HG03460 (cell line): ENCODE measurements around the gene LENG8.
"Not testable (repeated sequence)": the region's sequence is repeated elsewhere in the genome, so short reads cannot be mapped to it uniquely, and the experiment has no call there.

Experiments used
- ATAC-seq: cut with Tn5 transposase; IDR thresholded peaks from one replicate; pipeline ENCODE4 v1.9.1; 2021; ENCODE audit not compliant: unreplicated experiment

The LENG8 gene

DNA sequence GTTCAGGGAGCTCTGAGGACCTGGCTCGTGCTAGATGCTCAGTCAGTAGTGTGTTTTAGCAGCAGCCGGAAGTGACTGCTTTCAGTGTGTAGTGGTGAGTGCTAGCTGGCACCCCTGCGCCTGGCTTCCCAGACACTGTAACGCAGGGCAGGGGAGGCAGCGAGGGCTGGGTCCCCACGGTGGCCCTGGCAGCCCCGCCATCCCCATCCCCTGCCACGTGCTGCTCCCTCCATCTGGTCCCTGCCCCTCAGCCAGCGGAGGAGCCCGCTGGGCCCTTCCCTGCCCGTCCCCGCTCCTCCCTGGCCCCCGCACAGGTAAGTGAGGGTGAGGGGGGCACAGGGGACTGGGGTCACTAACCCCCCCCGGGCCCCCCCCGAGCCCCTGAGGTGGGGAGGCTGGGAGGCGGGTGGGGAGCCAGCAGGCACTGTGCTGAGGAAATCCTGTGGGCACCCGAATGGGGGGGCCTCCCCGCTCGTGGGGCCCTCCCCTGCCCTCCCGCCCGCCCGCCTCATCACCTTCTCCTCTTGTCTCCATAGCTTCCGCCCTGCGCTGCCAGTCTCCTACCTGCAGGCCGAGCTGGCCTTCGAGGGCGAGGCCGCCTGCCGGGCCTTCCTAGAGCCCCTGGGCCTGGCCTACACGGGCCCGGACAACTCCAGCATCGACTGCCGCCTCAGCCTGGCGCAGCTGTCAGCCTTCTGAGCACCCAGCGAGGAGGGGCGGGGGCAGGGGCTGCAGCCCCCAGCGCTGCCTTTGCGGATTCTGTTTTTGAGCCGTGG, 11.4 kb downstream of the LENG8 start:
- no peak for ATAC-seq

DNA sequence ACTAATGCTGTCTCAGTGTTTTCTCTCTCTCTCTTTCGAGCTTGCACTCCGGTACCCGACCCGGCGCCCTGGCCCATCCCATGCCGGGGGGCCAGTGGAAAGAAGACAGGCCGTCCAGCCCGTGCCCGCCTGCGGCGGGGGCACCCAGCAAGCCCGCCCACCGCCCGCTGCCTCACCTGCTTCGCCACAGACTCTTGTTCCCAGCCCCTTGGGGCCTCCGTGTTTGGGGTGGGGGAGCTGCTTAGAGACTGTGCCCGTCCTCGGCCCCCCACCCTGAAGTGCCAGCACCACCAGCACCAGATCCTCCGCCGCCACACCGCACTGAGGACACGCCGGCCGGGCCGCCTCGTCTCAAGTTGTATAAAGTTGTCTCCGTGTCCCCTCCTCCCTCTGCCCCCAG, 12.2 kb downstream of the LENG8 start:
- ATAC-seq, result no peak

DNA sequence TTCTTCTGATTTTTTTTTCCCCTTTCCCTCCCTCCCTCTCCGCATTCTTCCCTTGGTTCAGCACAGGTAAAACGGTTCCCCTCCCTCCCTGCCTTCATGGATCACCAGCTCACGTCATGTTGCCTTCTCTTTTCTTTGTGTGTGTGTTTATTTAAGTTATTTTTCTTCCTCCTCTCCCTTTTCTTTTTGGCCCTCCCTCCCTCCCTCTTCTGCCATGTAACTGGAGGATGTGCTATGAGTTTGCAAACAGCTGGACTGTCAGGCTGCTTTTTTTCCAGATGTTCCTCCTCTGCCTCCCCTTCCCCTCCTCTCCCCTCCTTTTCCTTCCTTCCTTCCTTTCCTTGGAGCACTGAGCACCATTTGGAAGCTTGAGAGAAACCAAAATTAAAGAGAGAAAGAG, 12.6 kb downstream of the LENG8 start:
- ATAC-seq, result no peak

DNA sequence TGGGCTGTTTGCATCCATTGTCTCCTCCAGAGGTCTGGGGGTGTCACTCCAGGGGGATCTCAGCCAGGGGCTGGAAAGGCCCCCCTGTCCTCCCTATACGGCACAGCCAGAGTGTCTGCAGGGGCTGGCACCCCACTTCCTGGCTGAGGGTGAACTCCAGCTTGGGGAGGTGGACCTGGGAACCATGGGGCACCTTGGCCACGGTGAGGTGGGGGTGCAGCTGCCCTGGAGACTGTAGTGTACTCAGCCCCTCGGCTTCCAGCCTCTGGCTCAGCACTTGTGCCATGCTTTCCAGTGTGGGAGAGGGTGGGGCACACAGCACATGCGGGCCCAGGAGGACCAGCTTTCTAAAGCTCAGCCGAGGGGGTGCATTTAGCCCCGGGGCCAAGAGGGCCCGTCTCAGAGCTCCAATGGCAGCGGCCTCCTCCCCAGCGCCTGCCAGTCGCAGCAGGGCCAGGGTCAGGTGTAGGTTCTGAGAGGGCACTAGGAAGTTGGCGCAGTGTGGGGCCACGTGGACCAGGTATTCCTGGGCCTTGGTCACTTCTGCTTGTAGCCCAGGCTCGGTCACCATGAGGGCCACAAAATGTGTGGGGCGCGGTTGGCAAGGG, 13.2 kb downstream of the LENG8 start:
- ATAC-seq, result no peak

DNA sequence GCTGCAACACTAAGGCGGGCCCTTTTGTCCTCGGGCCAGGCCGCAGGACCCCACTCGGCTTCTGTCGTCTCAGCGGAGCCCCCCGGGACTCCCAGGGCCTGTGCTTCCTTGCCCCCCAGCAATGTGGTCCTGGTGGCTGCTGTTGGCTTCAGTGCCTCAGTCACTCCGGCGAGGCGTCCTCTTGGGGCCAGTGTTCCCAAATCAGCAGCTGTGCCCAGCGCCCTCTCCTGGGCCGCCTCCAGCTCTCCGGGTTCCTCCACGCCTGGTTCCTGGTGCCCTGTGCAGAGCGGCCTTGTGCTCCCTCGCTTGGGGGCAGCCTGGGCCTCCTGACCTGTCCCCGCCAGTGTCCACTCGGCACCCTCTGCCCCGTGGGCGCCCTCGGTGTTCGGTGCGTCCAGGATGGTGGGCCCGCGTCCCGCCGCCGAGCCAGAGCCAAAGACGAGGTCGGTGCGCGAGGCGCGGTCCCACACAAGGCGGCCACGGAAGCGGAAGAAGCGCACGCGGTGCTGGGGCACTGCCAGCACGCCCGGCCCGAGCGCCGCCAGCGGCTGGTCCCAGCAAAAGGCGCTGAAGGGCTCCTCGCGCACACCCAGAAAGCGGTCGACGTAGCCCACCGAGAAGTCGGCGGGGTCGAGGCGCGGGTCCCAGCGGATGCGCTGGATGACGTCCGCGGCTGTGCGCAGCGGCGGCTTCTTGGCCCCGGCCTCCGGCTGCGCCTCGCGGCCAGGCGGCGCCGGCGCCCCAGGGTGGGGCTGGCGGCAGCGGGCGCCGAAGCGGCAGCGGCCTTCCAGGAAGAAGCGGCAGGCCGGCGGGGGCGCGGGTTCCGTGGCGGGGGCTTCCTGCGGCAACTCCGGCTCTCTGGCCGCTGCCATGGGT, 13.9 kb downstream of the LENG8 start:
- no peak for ATAC-seq

DNA sequence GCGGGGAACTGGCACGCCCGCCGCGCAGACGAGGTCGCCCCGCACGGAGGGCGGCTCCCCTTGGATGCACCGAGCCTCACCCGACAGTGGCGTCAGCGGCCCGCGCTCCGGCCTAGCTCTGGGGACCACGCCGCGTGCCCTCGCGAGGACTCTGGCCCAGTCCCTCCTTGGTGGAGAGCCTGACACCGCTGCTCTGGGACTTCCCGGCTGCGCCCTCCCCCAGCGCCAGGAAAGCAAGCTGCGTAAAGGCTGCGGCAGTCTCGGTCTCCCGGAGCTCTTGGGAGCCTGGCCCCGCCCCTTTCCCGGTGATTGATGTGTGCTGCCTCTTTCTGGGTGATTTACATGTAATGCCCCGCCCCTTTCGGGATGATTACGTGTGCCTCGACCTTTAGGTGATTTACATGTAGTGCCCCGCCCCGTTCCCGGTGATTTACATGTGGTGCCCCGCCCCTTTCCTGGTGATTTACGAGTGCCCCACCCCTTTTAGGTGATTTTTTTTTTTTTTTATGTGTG, 14.6 kb downstream of the LENG8 start, which contains the start of gene LENG9:
TSS of gene LENG9 (minus strand) at position 248 of the 513 bp plus-strand sequence. CDS start 252 bp downstream, outside the sequence.
- ATAC-seq, result peak; percentile 54

DNA sequence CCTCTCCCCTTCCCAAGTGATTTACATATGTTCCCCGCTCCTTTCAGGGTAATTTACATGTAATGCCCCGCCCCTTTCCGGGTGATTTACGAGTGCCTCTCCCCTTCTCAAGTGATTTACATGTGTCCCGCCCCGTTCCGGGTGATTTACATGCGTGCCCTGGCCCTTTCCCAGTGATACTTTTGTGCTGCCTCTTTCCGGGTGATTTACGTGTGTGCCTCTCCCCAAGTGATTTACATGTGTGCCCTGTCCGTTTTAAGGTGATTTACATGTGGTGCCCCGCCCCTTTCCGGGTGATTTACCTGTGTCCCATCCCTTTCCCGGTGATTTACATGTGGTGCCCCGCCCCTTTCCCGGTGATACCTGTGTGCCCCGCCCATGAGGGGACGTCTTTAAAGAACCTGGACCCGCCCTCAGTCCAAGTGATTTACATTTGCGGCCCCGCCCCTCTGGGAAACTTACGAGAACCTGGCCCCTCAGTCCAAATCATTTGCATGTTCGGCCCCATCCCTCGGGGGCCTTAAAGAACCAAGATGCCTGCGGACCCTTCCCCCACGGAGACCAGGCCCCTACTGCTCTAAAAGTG, 15.1 kb downstream of the LENG8 start:
- peak; percentile 46 for ATAC-seq

DNA sequence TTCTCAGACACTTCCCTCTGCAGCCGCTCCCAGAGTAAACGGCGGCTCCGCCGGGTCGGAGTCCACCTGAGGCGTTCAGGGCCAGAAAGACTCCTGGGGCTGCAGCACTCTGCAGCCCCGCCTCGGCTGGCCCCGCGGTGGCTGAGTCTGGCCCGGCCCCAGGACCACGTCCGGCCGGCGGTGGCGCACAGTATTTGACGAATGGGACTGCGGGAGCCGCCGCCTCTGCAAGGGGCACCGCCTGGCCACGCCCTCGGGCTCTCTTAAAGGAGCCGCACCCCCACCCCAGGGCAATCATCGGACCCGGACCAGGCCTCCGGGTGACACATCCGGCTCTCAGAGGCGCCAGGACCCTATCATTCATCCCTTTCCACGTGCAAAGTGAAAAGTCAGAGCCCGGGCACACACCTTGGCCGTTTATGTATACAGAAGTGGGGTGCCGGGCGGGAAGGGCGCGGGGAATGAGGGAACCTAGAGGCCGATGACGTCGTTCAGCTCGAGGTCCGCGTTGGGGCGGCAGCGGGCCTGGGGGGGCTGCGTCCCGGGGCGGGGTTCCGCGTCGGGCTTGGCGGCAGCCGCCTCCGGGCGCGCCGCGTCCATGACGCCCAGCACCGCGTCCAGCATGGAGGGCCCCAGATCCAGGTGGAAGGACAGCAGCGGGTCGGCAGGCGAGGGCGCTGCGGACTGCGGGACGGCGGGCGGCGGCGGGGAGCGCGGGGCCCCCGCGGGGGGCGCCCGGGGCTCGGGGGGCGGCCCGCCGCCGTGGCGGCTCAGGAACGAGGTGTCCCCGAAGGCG, 15.8 kb downstream of the LENG8 start:
- ATAC-seq, result peak; percentile 38

DNA sequence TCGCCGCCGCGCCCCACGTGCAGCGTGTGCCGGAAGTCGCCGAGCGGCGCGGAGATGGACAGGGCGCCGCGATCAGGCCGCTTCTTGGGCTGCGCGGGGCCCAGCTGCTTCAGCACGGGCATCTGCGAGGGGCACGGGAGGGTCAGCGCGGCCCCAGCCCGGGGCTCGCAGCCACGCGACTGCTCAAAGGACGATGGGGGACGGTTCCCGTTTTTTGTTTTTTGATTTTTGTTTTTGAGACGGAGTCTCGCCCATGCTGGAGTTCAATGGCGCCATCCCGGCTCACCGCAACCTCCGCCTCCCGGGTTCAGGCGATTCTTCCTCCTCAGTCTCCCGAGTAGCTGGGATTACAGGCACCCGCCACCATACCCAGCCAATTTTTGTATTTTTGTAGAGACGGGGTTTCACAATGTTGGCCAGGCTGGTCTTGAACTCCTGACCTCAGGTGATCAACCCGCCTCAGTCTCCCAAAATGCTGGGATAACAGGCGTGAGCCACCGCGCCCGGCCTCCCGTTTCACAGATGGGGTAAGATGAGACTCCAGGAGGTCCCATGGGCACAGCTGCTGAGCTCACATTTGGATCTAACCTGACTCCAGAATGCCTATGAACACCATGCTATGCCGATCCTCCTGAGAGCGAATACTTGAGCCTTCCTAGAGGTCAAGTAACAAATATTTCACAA, 16.6 kb downstream of the LENG8 start:
- ATAC-seq, result no peak

DNA sequence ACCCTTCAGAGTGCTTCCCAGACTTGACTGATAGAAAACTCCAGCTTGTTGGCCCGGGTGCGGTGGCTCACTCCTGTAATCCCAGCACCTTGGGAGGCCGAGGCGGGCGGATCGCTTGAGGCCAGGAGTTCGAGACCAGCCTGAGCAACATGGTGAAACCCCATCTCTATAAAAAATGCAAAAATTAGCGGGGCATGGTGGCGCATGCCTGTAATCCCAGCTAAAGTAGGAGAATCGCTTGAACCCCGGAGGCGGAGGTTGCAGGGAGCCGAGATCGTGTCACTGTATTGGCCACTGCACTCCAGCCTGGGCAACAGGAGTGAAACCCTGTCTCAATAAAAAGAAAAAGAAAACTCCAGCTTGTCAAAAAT, 17.1 kb downstream of the LENG8 start:
- not testable (repeated sequence) for ATAC-seq

DNA sequence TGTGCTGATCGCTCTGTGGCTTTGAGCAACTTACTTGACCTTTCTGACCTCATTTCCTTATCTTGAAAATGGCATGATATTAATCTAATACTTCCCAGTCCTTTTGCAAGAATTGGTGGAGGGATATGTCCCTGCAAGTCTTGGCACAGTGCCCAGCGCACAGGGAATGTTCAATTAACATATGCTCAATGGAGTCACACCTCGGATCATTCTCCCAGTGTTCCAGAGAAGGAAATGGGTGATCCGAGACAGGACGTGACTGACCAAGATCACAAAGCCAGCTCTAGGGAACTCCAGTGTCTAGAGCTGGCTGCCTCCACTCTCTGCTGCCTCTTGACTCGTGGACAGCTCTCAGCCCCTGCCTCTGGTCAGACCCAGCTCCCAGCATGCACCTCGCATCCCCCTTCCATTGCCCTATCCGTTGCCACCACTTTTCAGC, 20.5 kb downstream of the LENG8 start:
- ATAC-seq, result no peak

DNA sequence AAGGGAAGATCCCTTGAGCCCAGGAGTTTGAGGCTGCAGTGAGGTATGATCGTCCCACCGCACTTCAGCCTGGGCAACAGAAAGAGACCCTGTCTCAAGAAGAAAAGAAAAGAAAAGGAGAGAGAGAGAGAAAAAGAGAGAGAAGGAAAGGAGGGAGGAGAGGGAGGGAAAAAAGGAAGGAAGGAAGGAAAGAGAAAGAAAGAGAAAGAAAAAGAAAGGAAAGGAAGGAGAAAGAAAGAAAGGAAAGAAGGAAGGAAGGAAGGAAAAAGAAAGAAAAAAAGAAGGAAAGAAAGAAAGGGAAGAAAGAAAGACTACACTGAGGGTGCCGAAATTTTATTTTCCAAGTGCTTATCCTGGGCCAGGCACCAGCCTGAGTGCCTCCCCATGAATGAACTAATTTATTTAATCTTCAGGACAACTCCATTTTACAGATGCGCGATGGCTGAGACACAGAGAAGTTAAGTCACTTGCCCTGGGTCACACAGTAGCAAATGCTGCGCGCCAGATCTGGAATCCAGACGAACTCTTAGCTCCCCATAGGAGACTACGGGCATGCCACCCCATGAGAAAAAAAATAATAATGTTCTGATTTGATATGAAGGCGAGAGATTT, 21.4 kb downstream of the LENG8 start:
- ATAC-seq, result no peak

DNA sequence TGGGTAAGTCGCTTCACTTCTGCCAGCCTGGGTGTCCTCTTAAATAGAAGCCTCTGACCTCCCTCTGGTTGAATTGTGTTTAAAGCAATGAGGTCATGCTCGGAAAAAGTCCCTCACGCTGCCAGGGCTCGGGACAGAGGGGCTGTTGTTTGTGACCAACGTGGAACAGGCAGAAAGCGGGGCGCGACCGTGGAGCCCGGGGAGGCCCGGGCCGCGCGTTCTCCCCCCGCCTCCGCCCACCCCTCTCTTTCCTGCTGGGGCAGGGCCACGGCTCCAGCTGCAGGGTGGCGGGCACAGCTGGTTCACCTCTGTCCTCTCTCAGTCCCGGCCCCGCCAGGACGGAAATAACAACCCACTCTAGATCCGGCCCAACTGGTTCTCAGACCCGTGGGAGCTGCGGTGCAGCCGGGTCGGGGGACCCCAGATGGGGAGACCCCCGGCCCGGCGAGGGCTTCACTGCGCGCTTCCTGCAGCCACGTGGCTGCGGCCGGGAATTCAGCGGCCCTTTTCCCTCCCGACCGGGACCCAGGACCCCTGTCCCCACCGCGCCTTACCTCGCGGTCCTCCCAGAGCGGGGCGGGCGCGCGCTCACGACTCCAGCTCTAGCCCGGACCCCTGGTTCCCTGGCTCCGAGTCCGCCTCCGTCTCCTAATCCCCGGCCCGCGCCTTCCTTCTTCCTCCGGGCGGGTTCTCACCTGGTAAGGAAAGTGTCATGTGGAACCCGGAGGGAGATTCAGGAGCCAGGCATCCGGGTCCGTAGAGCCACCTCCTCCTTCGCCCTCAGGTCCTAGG, 22.2 kb downstream of the LENG8 start:
- ATAC-seq, result no peak

DNA sequence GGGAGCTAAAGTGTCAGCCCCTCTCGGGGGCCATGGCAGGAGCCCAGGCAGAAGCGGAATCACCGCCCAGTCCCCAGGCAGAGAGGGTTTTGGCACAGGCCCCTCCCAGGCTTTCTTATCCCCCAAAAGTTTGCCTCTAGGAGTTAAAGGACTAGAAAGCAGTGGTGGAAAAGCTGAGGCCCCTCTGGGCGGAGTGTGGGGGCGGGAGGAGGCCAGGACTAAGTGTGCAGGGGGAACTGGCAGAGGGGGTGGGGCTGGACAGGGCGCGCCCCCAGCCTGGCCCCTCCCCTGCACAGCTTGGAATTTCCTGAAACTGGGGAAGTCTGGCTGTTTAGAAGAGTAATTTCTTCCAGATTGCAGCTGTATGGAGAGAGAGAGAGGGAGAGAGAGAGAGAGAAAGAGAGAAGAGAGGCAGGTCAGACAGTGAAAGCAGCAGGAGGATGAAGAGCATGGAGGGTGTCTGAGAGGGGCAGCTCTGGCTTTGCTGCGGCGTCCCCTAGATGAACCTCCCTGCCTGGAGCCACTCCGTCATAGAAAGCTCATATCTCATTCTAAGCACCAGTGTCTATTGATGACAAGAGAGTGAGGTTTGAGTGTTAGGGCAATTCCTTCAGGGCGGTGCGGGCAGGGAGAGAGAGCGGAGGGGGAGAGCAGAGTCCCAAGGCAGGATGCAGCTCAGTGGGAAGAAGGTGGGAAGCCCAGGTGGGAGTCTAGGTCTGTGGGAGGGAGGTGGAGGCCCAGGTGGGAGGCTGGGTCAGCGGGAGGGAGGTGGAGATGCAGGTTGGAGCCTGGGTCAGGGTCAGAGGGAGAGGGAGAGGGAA, 24.3 kb downstream of the LENG8 start, which contains the start of gene CDC42EP5:
TSS of gene CDC42EP5 (minus strand) at position 226 of the 821 bp plus-strand sequence. CDS start 7,749 bp downstream, outside the sequence.
- ATAC-seq, result no peak

DNA sequence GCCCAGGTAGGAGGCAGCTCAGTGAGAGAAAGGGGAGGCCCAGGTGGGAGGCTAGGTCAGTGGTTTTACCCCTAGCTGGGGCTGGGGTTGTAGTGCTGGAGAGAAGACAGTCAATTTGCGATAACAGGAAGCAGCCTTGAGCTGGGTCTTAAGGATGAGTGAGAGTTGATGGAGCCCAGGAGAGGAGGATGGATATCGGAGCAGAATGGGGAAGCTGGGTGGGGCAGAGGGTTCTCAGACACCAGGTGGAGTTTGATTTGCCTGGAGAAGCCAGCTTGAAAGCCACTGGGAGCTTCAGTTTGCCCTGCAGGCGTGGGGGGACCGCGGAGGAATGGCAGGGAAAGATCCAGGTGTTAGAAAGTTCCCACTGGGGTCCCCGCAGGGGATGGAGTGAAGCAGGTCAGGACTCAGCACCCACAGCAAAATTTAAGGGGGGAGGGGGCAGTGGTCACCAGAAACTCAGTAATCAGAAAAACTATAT, 24.9 kb downstream of the LENG8 start:
- ATAC-seq, result no peak

DNA sequence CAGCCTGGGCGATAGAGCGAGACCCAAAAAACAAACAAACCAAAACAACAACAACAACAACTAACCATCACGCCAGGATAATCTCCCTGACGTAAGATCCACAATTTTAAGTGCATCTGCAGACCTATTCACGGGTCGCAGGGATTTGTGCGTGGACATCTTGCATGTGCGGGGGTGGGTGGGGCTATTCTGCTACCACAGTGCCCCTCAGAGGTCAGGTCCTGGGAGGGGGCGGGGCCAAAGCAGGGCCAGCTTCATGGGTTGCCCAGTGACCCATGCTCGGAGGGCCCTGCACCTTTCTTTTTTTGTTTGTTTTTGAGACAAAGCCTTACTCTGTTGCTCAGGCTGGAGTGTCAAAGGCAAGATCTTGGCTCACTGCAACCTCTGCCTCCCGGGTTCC, 26.7 kb downstream of the LENG8 start:
- ATAC-seq, result no peak

DNA sequence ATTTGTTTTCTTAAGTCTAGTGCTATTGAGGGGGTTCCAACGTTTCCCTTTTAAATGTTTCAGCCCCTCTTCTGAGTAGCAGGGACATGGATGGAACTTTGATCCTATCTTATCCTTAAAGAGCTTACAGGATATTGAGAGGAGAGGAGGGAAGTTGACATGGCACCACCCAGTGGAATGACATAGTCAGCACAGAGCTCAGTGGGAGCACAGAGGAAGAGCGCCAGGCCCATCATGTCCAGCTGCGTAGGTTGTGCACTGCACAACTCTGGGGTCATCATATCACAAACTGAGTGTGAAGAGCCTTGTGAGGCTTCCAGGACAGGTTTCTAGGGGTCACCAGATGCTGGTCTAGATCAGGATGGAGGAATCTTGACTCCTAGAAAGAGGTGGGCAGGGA, 28.7 kb downstream of the LENG8 start:
- ATAC-seq, result no peak
